Hepatocyte (in vitro differentiated cells): ENCODE measurements around the gene IKBKE. TPM values are rescaled to one million over a fixed set of nuclear protein-coding genes. Genes with fewer than 3 reads are reported as not detected.

Experiments used
- DNase-seq: peaks from one replicate; pipeline ENCODE4 v3.0.0-alpha.2; 2016; ENCODE audit warnings: low spot score
- H2AFZ ChIP-seq: fragments of 200-600 bp; sonication (generic); 2 replicates; pipeline ENCODE4 v1.6.0; 2016; ENCODE audit warnings: antibody characterized with exemption, mild to moderate bottlenecking
- H3K27ac ChIP-seq: fragments of 200-600 bp; sonication (generic); 2 replicates; pipeline ENCODE4 v1.5.1; 2016; ENCODE audit warnings: mild to moderate bottlenecking
- H3K27me3 ChIP-seq: fragments of 200-600 bp; sonication (generic); 2 replicates; pipeline ENCODE4 v1.6.1; 2016
- H3K36me3 ChIP-seq: fragments of 200-600 bp; sonication (generic); replicated peaks from 2 replicates; pipeline ENCODE4 v1.5.1; 2016; ENCODE audit warnings: low read depth; ENCODE audit not compliant: insufficient read depth
- H3K4me1 ChIP-seq: fragments of 200-600 bp; sonication (generic); 2 replicates; pipeline ENCODE4 v1.5.1; 2016; ENCODE audit warnings: mild to moderate bottlenecking, moderate library complexity; ENCODE audit not compliant: insufficient read depth
- H3K4me2 ChIP-seq: fragments of 200-600 bp; sonication (generic); 2 replicates; pipeline ENCODE4 v1.6.0; 2016
- H3K4me3 ChIP-seq: fragments of 200-600 bp; sonication (generic); 2 replicates; pipeline ENCODE4 v1.5.1; 2016; ENCODE audit warnings: mild to moderate bottlenecking
- H3K79me2 ChIP-seq: fragments of 200-600 bp; sonication (generic); 2 replicates; pipeline ENCODE4 v1.6.0; 2017; ENCODE audit warnings: mild to moderate bottlenecking
- H3K9me2 ChIP-seq: fragments of 200-600 bp; sonication (generic); replicated peaks from 2 replicates; pipeline ENCODE4 v1.6.0; 2017; ENCODE audit warnings: mild to moderate bottlenecking; ENCODE audit not compliant: insufficient read depth
- H3K9me3 ChIP-seq: fragments of 200-600 bp; sonication (generic); 2 replicates; pipeline ENCODE4 v1.5.1; 2016; ENCODE audit warnings: low read depth, mild to moderate bottlenecking
- H4K20me1 ChIP-seq: fragments of 200-600 bp; sonication (generic); 2 replicates; pipeline ENCODE4 v1.6.0; 2016; ENCODE audit warnings: mild to moderate bottlenecking; ENCODE audit not compliant: insufficient read depth, poor library complexity, severe bottlenecking
- EZH2 ChIP-seq: fragments of 200-600 bp; sonication (generic); IDR thresholded peaks from 2 replicates; pipeline ENCODE4 v1.6.1; 2016; ENCODE audit warnings: antibody characterized with exemption, mild to moderate bottlenecking, borderline replicate concordance
- EZH2phosphoT487 ChIP-seq: fragments of 200-600 bp; sonication (generic); IDR thresholded peaks from one replicate; pipeline ENCODE4 v1.6.1; 2018; ENCODE audit warnings: antibody characterized with exemption, mild to moderate bottlenecking, low read depth, moderate library complexity; ENCODE audit not compliant: unreplicated experiment, severe bottlenecking
- WGBS: methylation state at CpG from one replicate; pipeline ENCODE4 v1.1.6; 2016; ENCODE audit warnings: low lambda C conversion rate; ENCODE audit errors: missing lambda C conversion rate; 5-methylcytosine and 5-hydroxymethylcytosine counted together
- polyA plus RNA-seq: library from polyadenylated mRNA; unstranded; fragments of >200 nt; fragmentation: Nextera tagmentation; extraction: Ambion mirVana; gene quantifications from 2 replicates; pipeline ENCODE4 v1.2.1, GENCODE V29; 2016
- total RNA-seq: library from RNA; depleted of rRNA; stranded (reverse); fragments of >200 nt; gene quantifications from 2 replicates; pipeline ENCODE4 v1.2.3, GENCODE V29; 2014
- TF ChIP-seq, protein P1 (sequence below): fragments of 200-600 bp; sonication (generic); IDR thresholded peaks from 2 replicates; pipeline ENCODE4 v1.5.1; 2016; ENCODE audit warnings: antibody characterized with exemption, mild to moderate bottlenecking; ENCODE audit not compliant: poor library complexity

Gene IKBKE
- total and polyA plus RNA-seq, 2 experiments from 2014 or later: 5.9 to 6.4 TPM

DNA sequence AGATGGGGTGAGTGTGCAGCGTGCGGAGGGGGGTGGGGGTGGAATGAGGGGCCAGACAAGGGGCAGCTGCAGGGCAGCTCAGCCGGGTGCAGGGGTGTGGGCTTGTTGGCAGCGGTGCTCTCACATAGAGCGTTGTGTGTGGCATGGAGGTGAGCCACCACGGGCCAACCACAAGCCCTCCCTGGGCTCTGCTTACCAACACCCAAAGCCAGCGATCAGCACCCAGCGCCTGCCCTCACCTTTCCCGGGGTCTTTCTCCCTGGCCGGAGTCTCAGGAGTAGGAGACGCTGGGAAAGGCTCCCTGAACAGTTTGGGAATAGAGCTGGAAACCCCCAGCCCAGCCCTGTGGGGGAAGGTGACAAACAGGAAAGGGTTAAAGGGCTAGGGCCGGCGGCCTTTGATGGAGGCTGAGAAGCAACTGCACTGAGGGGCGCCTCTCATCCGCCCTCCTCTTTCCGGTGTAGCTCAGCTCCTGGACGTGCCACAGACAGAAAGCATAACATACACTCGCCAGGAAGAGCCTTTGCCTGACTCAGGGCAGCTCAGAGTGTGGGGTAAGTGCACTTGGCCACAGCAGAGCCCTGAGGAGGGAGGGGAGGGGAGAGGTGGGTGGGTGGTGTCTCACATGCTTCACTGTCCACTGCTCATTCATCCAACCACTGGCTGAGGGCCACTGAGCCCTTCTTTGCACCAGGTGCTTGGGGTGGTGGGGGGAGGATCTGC lies 577 bp downstream of the IKBKE start:
- Histone ChIP-seq H3K9me3 (no peaks in the 10 kb centered on the region), H2AFZ (peak overlapping the region; percentile 93), H3K4me2 (peak overlapping the region; percentile 98), H3K27ac (peak overlapping the region; percentile 56), H4K20me1 (no peaks in the 10 kb centered on the region), H3K27me3 (no peaks in the 10 kb centered on the region), H3K79me2 (no peaks in the 10 kb centered on the region), H3K9me2 (no peaks in the 10 kb centered on the region), H3K4me3 (peak overlapping the region; percentile 90), H3K36me3 (no peaks in the 10 kb centered on the region), H3K4me1 (peaks cover 11% of the 10 kb centered on the region)
- 0% methylated on average over 16 of the region's 18 CpGs for WGBS
- peak; percentile 56 for DNase-seq
- TF ChIP-seq, protein P1, sequence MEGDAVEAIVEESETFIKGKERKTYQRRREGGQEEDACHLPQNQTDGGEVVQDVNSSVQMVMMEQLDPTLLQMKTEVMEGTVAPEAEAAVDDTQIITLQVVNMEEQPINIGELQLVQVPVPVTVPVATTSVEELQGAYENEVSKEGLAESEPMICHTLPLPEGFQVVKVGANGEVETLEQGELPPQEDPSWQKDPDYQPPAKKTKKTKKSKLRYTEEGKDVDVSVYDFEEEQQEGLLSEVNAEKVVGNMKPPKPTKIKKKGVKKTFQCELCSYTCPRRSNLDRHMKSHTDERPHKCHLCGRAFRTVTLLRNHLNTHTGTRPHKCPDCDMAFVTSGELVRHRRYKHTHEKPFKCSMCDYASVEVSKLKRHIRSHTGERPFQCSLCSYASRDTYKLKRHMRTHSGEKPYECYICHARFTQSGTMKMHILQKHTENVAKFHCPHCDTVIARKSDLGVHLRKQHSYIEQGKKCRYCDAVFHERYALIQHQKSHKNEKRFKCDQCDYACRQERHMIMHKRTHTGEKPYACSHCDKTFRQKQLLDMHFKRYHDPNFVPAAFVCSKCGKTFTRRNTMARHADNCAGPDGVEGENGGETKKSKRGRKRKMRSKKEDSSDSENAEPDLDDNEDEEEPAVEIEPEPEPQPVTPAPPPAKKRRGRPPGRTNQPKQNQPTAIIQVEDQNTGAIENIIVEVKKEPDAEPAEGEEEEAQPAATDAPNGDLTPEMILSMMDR: no peak
- TF ChIP-seq EZH2phosphoT487 (no peak), EZH2 (no peak)

DNA sequence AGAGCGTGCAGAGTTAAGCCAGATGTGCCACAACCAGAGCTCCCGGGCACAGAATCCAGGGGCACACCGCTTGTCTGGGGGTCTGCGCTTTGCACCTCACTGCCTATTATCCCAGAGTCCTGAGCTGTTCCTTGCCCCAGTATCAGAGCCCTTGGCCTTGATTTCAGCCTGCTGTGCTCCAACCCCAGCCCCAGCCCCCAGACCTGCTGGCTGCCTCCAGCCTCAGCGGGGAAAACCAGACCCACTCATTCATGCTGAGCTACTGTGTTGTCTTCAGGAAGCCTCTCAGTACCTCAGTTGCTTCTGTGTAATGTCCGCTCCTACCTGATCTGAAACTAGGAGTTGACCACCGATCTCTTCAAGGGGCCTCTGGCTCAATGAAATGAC lies 1.1 kb downstream of the IKBKE start:
- TF ChIP-seq, protein P1: no peak
- no peak for TF ChIP-seq EZH2
- TF ChIP-seq EZH2phosphoT487: no peak
- no peak for DNase-seq
- no peaks in the 10 kb centered on the region for H4K20me1 ChIP-seq
- H2AFZ ChIP-seq: no peak overlapping the region
- WGBS: 58% methylated on average over 7 of the region's 7 CpGs
- no peaks in the 10 kb centered on the region for H3K9me2 ChIP-seq
- no peaks in the 10 kb centered on the region for H3K36me3 ChIP-seq
- no peak overlapping the region for H3K27ac ChIP-seq
- H3K27me3 ChIP-seq: no peaks in the 10 kb centered on the region
- no peak overlapping the region for H3K4me3 ChIP-seq
- peaks cover 11% of the 10 kb centered on the region for H3K4me1 ChIP-seq
- H3K79me2 ChIP-seq: no peaks in the 10 kb centered on the region
- no peaks in the 10 kb centered on the region for H3K9me3 ChIP-seq
- peak overlapping the region; percentile 98 for H3K4me2 ChIP-seq

DNA sequence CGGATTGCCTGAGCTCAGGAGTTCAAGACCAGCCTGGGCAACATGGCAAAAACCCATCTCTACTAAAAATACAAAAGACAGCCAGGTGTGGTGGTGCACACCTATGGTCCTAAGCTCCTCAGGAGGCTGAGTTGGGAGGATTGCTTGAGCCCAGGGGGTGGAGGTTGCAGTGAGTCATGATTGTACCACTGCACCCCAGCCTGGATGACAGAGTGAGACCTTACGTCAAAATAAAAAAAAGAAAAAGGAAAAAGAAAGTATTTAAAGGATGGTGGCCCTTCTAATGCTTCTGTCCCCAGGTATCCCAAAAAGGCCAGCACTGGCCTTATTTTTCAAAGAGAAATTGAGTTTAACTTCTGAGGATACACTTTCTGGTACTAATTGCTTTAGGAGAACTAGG lies 1.7 kb downstream of the IKBKE start:
- TF ChIP-seq EZH2phosphoT487 (no peak), EZH2 (no peak)
- TF ChIP-seq, protein P1: no peak
- Histone ChIP-seq H3K4me3 (no peak overlapping the region), H3K9me2 (no peaks in the 10 kb centered on the region), H3K4me2 (peak overlapping the region; percentile 98), H3K79me2 (no peaks in the 10 kb centered on the region), H4K20me1 (no peaks in the 10 kb centered on the region), H3K36me3 (no peaks in the 10 kb centered on the region), H2AFZ (no peak overlapping the region), H3K9me3 (no peaks in the 10 kb centered on the region), H3K4me1 (peaks cover 11% of the 10 kb centered on the region), H3K27me3 (no peaks in the 10 kb centered on the region), H3K27ac (no peak overlapping the region)
- no peak for DNase-seq
- WGBS: 95% methylated on average over 2 of the region's 2 CpGs
